ENCODE results near the gene UBE2G1.

The UBE2G1 gene

GRCh38 chr17:4329838-4330237 is 36.6 kb downstream of the UBE2G1 start:
- TF ChIP-seq RAD21 (IDR thresholded peaks at IDR 0.05; ENCODE audit: low read depth) (no peak), CREB1 (IDR thresholded peaks at IDR 0.05; ENCODE audit: low read depth) (no peak), FOXM1 (IDR thresholded peaks at IDR 0.05; ENCODE audit: borderline replicate concordance, low read depth) (no peak), TEAD4 (IDR thresholded peaks at IDR 0.05) (no peak), CEBPB (IDR thresholded peaks at IDR 0.05) (no peak), YY1 (IDR thresholded peaks at IDR 0.05; ENCODE audit: low read depth) (no peak), TCF12 (IDR thresholded peaks at IDR 0.05; ENCODE audit: low read depth) (no peak), MAX (IDR thresholded peaks at IDR 0.05) (no peak)

GRCh38 chr17:4327606-4328005 is 38.9 kb downstream of the UBE2G1 start:
- TF ChIP-seq ZBTB7A (IDR thresholded peaks at IDR 0.05; ENCODE audit: low read depth) (no peak), RAD21 (IDR thresholded peaks at IDR 0.05; ENCODE audit: low read depth) (no peak), EP300 (IDR thresholded peaks at IDR 0.05; ENCODE audit: borderline replicate concordance) (no peak), MAX (IDR thresholded peaks at IDR 0.05) (no peak), FOXM1 (IDR thresholded peaks at IDR 0.05; ENCODE audit: borderline replicate concordance, low read depth) (no peak), TAF1 (IDR thresholded peaks at IDR 0.05; ENCODE audit: low read depth) (no peak), CREB1 (IDR thresholded peaks at IDR 0.05; ENCODE audit: low read depth) (no peak), EGR1 (IDR thresholded peaks at IDR 0.05) (no peak), YY1 (IDR thresholded peaks at IDR 0.05; ENCODE audit: low read depth) (no peak), TEAD4 (IDR thresholded peaks at IDR 0.05) (no peak)

GRCh38 chr17:4326608-4327007 is 39.9 kb downstream of the UBE2G1 start:
- TF ChIP-seq RAD21 (IDR thresholded peaks at IDR 0.05; ENCODE audit: low read depth): no peak
- no peak for TF ChIP-seq ZBTB7A (IDR thresholded peaks at IDR 0.05; ENCODE audit: low read depth)
- TF ChIP-seq YY1 (IDR thresholded peaks at IDR 0.05; ENCODE audit: low read depth): no peak

- TF ChIP-seq CEBPB (IDR thresholded peaks at IDR 0.05): no peak
- TF ChIP-seq FOXM1 (IDR thresholded peaks at IDR 0.05; ENCODE audit: borderline replicate concordance, low read depth): no peak
- TF ChIP-seq YY1 (IDR thresholded peaks at IDR 0.05; ENCODE audit: low read depth): no peak
- no peak for TF ChIP-seq USF1 (IDR thresholded peaks at IDR 0.05)
- no peak for TF ChIP-seq TAF1 (IDR thresholded peaks at IDR 0.05; ENCODE audit: low read depth)
Observed at GRCh38 chr17:4326112-4326511, 40.4 kb downstream of the UBE2G1 start.

- no peak for TF ChIP-seq MAX (IDR thresholded peaks at IDR 0.05)
- no peak for TF ChIP-seq RAD21 (IDR thresholded peaks at IDR 0.05; ENCODE audit: low read depth)
- no peak for TF ChIP-seq EP300 (IDR thresholded peaks at IDR 0.05; ENCODE audit: borderline replicate concordance)
- TF ChIP-seq TEAD4 (IDR thresholded peaks at IDR 0.05): no peak
- TF ChIP-seq ZBTB7A (IDR thresholded peaks at IDR 0.05; ENCODE audit: low read depth): no peak
- TF ChIP-seq USF1 (IDR thresholded peaks at IDR 0.05): no peak
- no peak for TF ChIP-seq TAF1 (IDR thresholded peaks at IDR 0.05; ENCODE audit: low read depth)
- no peak for TF ChIP-seq CREB1 (IDR thresholded peaks at IDR 0.05; ENCODE audit: low read depth)
- no peak for TF ChIP-seq YY1 (IDR thresholded peaks at IDR 0.05; ENCODE audit: low read depth)
- no peak for TF ChIP-seq REST (IDR thresholded peaks at IDR 0.05; ENCODE audit: low read depth)
- no peak for TF ChIP-seq EGR1 (IDR thresholded peaks at IDR 0.05)
- no peak for TF ChIP-seq NFIC (IDR thresholded peaks at IDR 0.05)
- no peak for TF ChIP-seq FOXM1 (IDR thresholded peaks at IDR 0.05; ENCODE audit: borderline replicate concordance, low read depth)
- no peak for TF ChIP-seq CEBPB (IDR thresholded peaks at IDR 0.05)
- no peak for TF ChIP-seq TCF12 (IDR thresholded peaks at IDR 0.05; ENCODE audit: low read depth)
Observed at GRCh38 chr17:4324463-4324862, 42.0 kb downstream of the UBE2G1 start.

- TF ChIP-seq NFIC (IDR thresholded peaks at IDR 0.05) (no peak), CREB1 (IDR thresholded peaks at IDR 0.05; ENCODE audit: low read depth) (no peak), TAF1 (IDR thresholded peaks at IDR 0.05; ENCODE audit: low read depth) (no peak), EP300 (IDR thresholded peaks at IDR 0.05; ENCODE audit: borderline replicate concordance) (no peak), YY1 (IDR thresholded peaks at IDR 0.05; ENCODE audit: low read depth) (no peak), CEBPB (IDR thresholded peaks at IDR 0.05) (no peak), ZBTB7A (IDR thresholded peaks at IDR 0.05; ENCODE audit: low read depth) (no peak), TCF12 (IDR thresholded peaks at IDR 0.05; ENCODE audit: low read depth) (no peak), USF1 (IDR thresholded peaks at IDR 0.05) (no peak), EGR1 (IDR thresholded peaks at IDR 0.05) (no peak), RAD21 (IDR thresholded peaks at IDR 0.05; ENCODE audit: low read depth) (no peak), REST (IDR thresholded peaks at IDR 0.05; ENCODE audit: low read depth) (no peak), TEAD4 (IDR thresholded peaks at IDR 0.05) (no peak), FOXM1 (IDR thresholded peaks at IDR 0.05; ENCODE audit: borderline replicate concordance, low read depth) (no peak), MAX (IDR thresholded peaks at IDR 0.05) (no peak)
Observed at GRCh38 chr17:4319221-4319620, 47.3 kb downstream of the UBE2G1 start.
